ENCODE results near the gene RPA1. TPM values are rescaled to one million over a fixed set of nuclear protein-coding genes. Genes with fewer than 3 reads are reported as not detected.

The RPA1 gene
- total and polyA plus RNA-seq, 9 donors, result 20.7 to 137 (median 112) TPM

DNA sequence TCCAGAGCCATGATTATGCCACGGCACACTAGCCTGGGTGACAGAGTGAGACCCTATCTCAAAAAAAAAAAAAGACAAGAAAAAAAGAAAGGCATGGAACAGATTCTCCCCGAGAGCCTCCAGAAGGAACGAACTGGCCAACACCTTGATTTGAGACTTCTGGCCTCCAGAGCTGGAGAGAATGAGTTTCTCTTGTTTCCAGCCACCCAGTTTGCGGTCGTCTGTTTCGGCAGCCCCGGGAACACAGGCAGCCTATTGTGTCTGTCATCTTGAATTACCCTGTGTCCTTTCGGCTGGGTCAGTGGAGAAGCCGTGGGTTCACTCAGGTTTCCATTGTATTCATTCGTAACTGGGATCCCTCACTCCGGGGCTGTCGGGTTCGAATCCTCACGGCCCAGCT lies 83.9 kb downstream of the RPA1 start:
- Histone ChIP-seq H3K4me3 (no peak overlapping the region), H3K27me3 (no peaks in the 10 kb centered on the region), H3K9me3 (no peaks in the 10 kb centered on the region), H3K36me3 (no peaks in the 10 kb centered on the region), H3K27ac (no peak overlapping the region), H3K4me1 (ENCODE audit: insufficient read depth) (no peaks in the 10 kb centered on the region)
- no peak for TF ChIP-seq POLR2A (IDR thresholded peaks at IDR 0.05)
- no peak for TF ChIP-seq CTCF (IDR thresholded peaks at IDR 0.05)
- TF ChIP-seq EP300 (IDR thresholded peaks at IDR 0.05), result no peak
- WGBS, 3 donors, result 87 to 90% (median 89%) methylated on average over 14 of the region's 14 CpGs
- intact Hi-C loops (cut with DNase I), result loop anchor here in 1 of 4 donors (5.0 kb wide), 1 partner anchor 364 kb away; no protein-coding TSS in a partner anchor
- DNase-seq, result no peak

GRCh38 chr17:1914661-1915083 lies 84.9 kb downstream of the RPA1 start:
- intact Hi-C loops (cut with DNase I), result loop anchor here in 1 of 4 donors (5.0 kb wide), 1 partner anchor 363 kb away; no protein-coding TSS in a partner anchor

DNA sequence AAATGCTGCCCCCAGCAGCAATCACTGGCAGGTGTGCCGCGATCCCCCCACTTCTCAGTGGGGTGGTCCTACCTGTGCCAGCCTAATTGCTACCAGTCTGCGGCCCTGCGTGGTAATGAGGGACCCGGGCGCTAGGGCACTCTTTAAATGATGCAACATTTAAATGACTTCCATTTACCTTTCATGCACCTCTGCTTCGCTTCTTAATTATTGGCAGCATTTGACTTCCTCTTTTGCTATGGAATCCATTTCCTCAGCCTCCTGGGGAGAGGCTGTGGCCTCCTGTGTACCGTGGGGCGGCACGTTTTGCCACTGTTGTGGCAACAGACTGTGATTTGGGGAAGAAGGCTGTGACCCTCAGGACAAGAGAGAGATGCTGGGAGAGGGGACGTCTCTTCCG lies 86.1 kb downstream of the RPA1 start:
- intact Hi-C loops (cut with DNase I), result no loop called here
- Histone ChIP-seq H3K27ac (no peak overlapping the region), H3K36me3 (no peaks in the 10 kb centered on the region), H3K4me3 (no peak overlapping the region), H3K9me3 (no peaks in the 10 kb centered on the region), H3K27me3 (no peaks in the 10 kb centered on the region), H3K4me1 (ENCODE audit: insufficient read depth) (no peaks in the 10 kb centered on the region)
- no peak for DNase-seq
- WGBS, 3 donors, result 78 to 83% (median 78%) methylated on average over 12 of the region's 12 CpGs
- TF ChIP-seq POLR2A (IDR thresholded peaks at IDR 0.05) (no peak), EP300 (IDR thresholded peaks at IDR 0.05) (no peak), CTCF (IDR thresholded peaks at IDR 0.05) (no peak)

More at GRCh38 chr17:1914661-1915083, 84.9 kb downstream of the RPA1 start:
- 31 to 43% (median 40%) methylated on average over 8 of the region's 8 CpGs for WGBS, 3 donors
- TF ChIP-seq EP300 (IDR thresholded peaks at IDR 0.05) (no peak), POLR2A (IDR thresholded peaks at IDR 0.05) (no peak), CTCF (IDR thresholded peaks at IDR 0.05) (no peak)
- Histone ChIP-seq H3K9me3 (no peaks in the 10 kb centered on the region), H3K27ac (no peak overlapping the region), H3K27me3 (no peaks in the 10 kb centered on the region), H3K36me3 (no peaks in the 10 kb centered on the region), H3K4me1 (ENCODE audit: insufficient read depth) (no peaks in the 10 kb centered on the region), H3K4me3 (no peak overlapping the region)
- DNase-seq, result no peak

- no peaks in the 10 kb centered on the region for H3K9me3 ChIP-seq
- no peak for TF ChIP-seq POLR2A (IDR thresholded peaks at IDR 0.05)
- no peak for TF ChIP-seq EP300 (IDR thresholded peaks at IDR 0.05)
- TF ChIP-seq CTCF (IDR thresholded peaks at IDR 0.05), result no peak
- H3K27ac ChIP-seq, result no peak overlapping the region
- WGBS, 3 donors, result 55 to 62% (median 57%) methylated on average over 14 of the region's 14 CpGs
- no peaks in the 10 kb centered on the region for H3K36me3 ChIP-seq
- intact Hi-C loops (cut with DNase I), result no loop called here
- no peaks in the 10 kb centered on the region for H3K4me1 ChIP-seq (ENCODE audit: insufficient read depth)
- H3K4me3 ChIP-seq, result no peak overlapping the region
- DNase-seq, result no peak
- no peaks in the 10 kb centered on the region for H3K27me3 ChIP-seq
These were observed 86.5 kb downstream of the RPA1 start for GRCh38 chr17:1916316-1916715.
